Heart left ventricle (tissue), 16 donors: Measurements from ENCODE around the gene FOXL1. TPM values are rescaled to one million over a fixed set of nuclear protein-coding genes. Genes with fewer than 3 reads are reported as not detected.

Experiments
- ATAC-seq, 4 donors: fragments of 200-7000 bp; cut with Tn5 transposase; one replicate each; pipeline ENCODE4 v1.9.1; 2020 to 2022; ENCODE audit warnings: moderate library complexity in 4 of 4, mild to moderate bottlenecking in 3 of 4, moderate number of reproducible peaks in 1 of 4
- DNase-seq, 5 donors: peaks; one replicate each; pipeline ENCODE4 v3.0.0-alpha.2; 2020
- H3K27ac ChIP-seq, 12 donors: fragments of 200-600 bp; sonication (generic) in 4 of 12; one replicate each; pipeline versions ENCODE4 v1.5.0 to v1.8.0; 2016 to 2022; ENCODE audit warnings: mild to moderate bottlenecking in 2 of 12
- H3K27me3 ChIP-seq, 9 donors: fragments of 200-600 bp; sonication (generic) in 2 of 9; one replicate each; pipeline versions ENCODE4 v1.5.1 to v1.8.0; 2016 to 2022; ENCODE audit warnings: mild to moderate bottlenecking in 3 of 9
- H3K36me3 ChIP-seq, 9 donors: fragments of 200-600 bp; sonication (generic) in 2 of 9; one replicate each; pipeline versions ENCODE4 v1.5.0 to v1.8.0; 2018 to 2022; ENCODE audit warnings: mild to moderate bottlenecking in 2 of 9
- H3K4me1 ChIP-seq, 12 donors: fragments of 200-600 bp; sonication (generic) in 4 of 12; one replicate each; pipeline versions ENCODE4 v1.5.0 to v1.8.0; 2016 to 2022; ENCODE audit warnings: mild to moderate bottlenecking in 3 of 12
- H3K4me3 ChIP-seq, 12 donors: fragments of 200-600 bp; sonication (generic) in 4 of 12; one replicate each; pipeline versions ENCODE4 v1.5.0 to v1.8.0; 2017 to 2022; ENCODE audit warnings: mild to moderate bottlenecking in 9 of 12, moderate library complexity in 4 of 12
- H3K9me3 ChIP-seq, 12 donors: fragments of 200-600 bp; sonication (generic) in 4 of 12; one replicate each; pipeline versions ENCODE4 v1.5.0 to v1.8.0; 2016 to 2022; ENCODE audit warnings: mild to moderate bottlenecking in 1 of 12
- CTCF ChIP-seq, 12 donors: fragments of 200-600 bp; sonication (generic) in 4 of 12; IDR thresholded peaks; one replicate each; pipeline versions ENCODE4 v1.5.0 to v1.8.0; 2018 to 2022; ENCODE audit warnings: antibody characterized with exemption in 12 of 12, mild to moderate bottlenecking in 5 of 12
- POLR2A ChIP-seq, 2 donors: fragments of 450-650 bp; IDR thresholded peaks; one replicate each; pipeline ENCODE4 v1.6.1; 2017; ENCODE audit warnings: antibody characterized with exemption in 2 of 2, mild to moderate bottlenecking in 2 of 2, moderate library complexity in 2 of 2
- WGBS, 4 donors: extraction: QIAGEN DNeasy Blood & Tissue Kit in 2 of 4; methylation state at CpG; one replicate each; pipeline versions ENCODE4 v1.1.5 to v1.1.7; 2013 to 2018; 5-methylcytosine and 5-hydroxymethylcytosine counted together
- intact Hi-C, 10 donors: fragments of 100-400 bp; cut with DNase I; formaldehyde crosslinking; loops; one replicate each; pipeline versions ENCODE4 v1.11.1 to v1.14.2; 2022
- polyA plus RNA-seq, 2 donors: library from polyadenylated mRNA; stranded (reverse); fragments of 200-250 nt; gene quantifications; one replicate each; pipeline ENCODE4 v1.2.3, GENCODE V29; 2013
- total RNA-seq, 9 donors: library from RNA; depleted of rRNA in 2 of 9; stranded (reverse); fragments of >200 nt in 2 of 9; fragmentation: NEBNext Ultra II Directional in 3 of 9; extraction: Animal tissue kit (Norgen Biotek cat#: 25700) in 3 of 9; gene quantifications; one replicate each; pipeline versions ENCODE4 v1.1.0 to v1.2.4, GENCODE V29; 2016 to 2023
- donor health status: ischemic (EF 13 %, LVEDD 7.1; RV severe dilation, severe dysfunction).
- donor health status: healthy with polysubstance abuse.
- donor health status: DM: no; HTN: yes; CAD: no.
- donor health status: DM: no; HTN: no; CAD: no.
- donor health status: ischemic (EF 25% LVEDD 6.9; RV normal size, moderate dysfunction).
- donor health status: ischemic (EF 25% LVEDD 5.7; RV mildly dilated, moderate dysfunction).
- donor health status: healthy.
- donor health status: DM: yes; HTN: yes; CAD: no.
- donor health status: ischemic (EF 35%, LVEDD 5.7; RV mildly dilated, moderate dysfunction).
- donor health status: nonischemic (EF 11% LVEDD 7.7; RV severe dilation, severe dysfunction).
- donor health status: DM: yes; HTN: yes; CAD: no.
- donor health status: PGD.
- donor health status: ischemic (EF 29% LVEDD 5.4; RV normal size, mild dysfunction).
- donor health status: nonischemic (EF 23%, LVEDD 6.1; RV moderate dilation, normal function).

The FOXL1 gene
- total and polyA plus RNA-seq, 11 donors = 0.44 to 1.4 (median 0.69) TPM

- DNase-seq = no peak
- TF ChIP-seq CTCF (IDR thresholded peaks at IDR 0.05) = no peak
- TF ChIP-seq POLR2A (IDR thresholded peaks at IDR 0.05) = no peak
- Histone ChIP-seq H3K4me1 (peaks cover 0 to 36% (median 8%) of the 10 kb centered on the region in 12 donors), H3K36me3 (no peaks in the 10 kb centered on the region), H3K4me3 (peak overlapping the region in 2 of 12 donors; percentile 4 to 62), H3K27me3 (peaks cover 21 to 64% (median 47%) of the 10 kb centered on the region in 9 donors), H3K27ac (peak overlapping the region in 5 of 12 donors; percentile 8 to 86 (median 31)), H3K9me3 (no peaks in the 10 kb centered on the region)
- ATAC-seq = no peak
- 77 to 82% (median 80%) methylated on average over 9 of the region's 9 CpGs for WGBS, 4 donors
- intact Hi-C loops = no loop called here
Measured at GRCh38 chr16:86580791-86581170, 2.4 kb downstream of the FOXL1 start.

GRCh38 chr16:86581458-86581857 is 3.1 kb downstream of the FOXL1 start:
- DNase-seq (no peak), ATAC-seq (no peak)
- no peaks in the 10 kb centered on the region for H3K9me3 ChIP-seq
- H3K36me3 ChIP-seq = no peaks in the 10 kb centered on the region
- H3K27me3 ChIP-seq = peaks cover 18 to 61% (median 41%) of the 10 kb centered on the region in 9 donors
- peaks cover 0 to 37% (median 7%) of the 10 kb centered on the region in 12 donors for H3K4me1 ChIP-seq
- WGBS, 4 donors = 45 to 59% (median 55%) methylated on average over 4 of the region's 4 CpGs
- H3K4me3 ChIP-seq = no peak overlapping the region
- intact Hi-C loops = no loop called here
- H3K27ac ChIP-seq = peak overlapping the region in 3 of 12 donors; percentile 31 to 86 (median 33)
- no peak for TF ChIP-seq CTCF (IDR thresholded peaks at IDR 0.05)
- TF ChIP-seq POLR2A (IDR thresholded peaks at IDR 0.05) = no peak

GRCh38 chr16:86584071-86584685 is 5.8 kb downstream of the FOXL1 start:
- Histone ChIP-seq H3K27ac (no peak overlapping the region), H3K27me3 (peaks cover 4 to 38% (median 16%) of the 10 kb centered on the region in 9 donors)
- DNase-seq = no peak

More at GRCh38 chr16:86584071-86584685, 5.8 kb downstream of the FOXL1 start:
- Histone ChIP-seq H3K4me1 (peaks cover 0 to 28% (median 0%) of the 10 kb centered on the region in 12 donors), H3K36me3 (no peaks in the 10 kb centered on the region), H3K9me3 (no peaks in the 10 kb centered on the region), H3K4me3 (no peak overlapping the region)
- intact Hi-C loops = no loop called here
- WGBS, 4 donors = 76 to 83% (median 79%) methylated on average over 4 to 6 of the region's 6 CpGs
- no peak for ATAC-seq
- TF ChIP-seq CTCF (IDR thresholded peaks at IDR 0.05) (no peak), POLR2A (IDR thresholded peaks at IDR 0.05) (no peak)
